BLaER1 treated with 17β-estradiol and CSF1 and Interleukin-3, amounts not matched to agents 10 nM and 100 nM (cell line): ENCODE measurements around the gene PWP1.
A peak's percentile ranks its signal among the peaks of the same experiment; 100 is the strongest.

Source experiments
- H3K27ac ChIP-seq, 11 experiments: shearing (Covaris generic); formaldehyde crosslinking; 2 replicates each; pipeline ENCODE4 v1.8.1; 2022
- H3K27me3 ChIP-seq, 11 experiments: shearing (Covaris generic); formaldehyde crosslinking; 2 replicates each; pipeline ENCODE4 v1.8.1; 2022
- H3K36me3 ChIP-seq, 11 experiments: shearing (Covaris generic); formaldehyde crosslinking; 2 replicates each; pipeline ENCODE4 v1.8.1; 2022
- H3K4me1 ChIP-seq, 10 experiments: shearing (Covaris generic); formaldehyde crosslinking; 2 replicates each; pipeline ENCODE4 v1.8.1; 2022
- H3K4me2 ChIP-seq, 11 experiments: shearing (Covaris generic); formaldehyde crosslinking; 2 replicates each; pipeline ENCODE4 v1.8.1; 2022
- H3K4me3 ChIP-seq, 10 experiments: shearing (Covaris generic); formaldehyde crosslinking; 2 replicates each; pipeline ENCODE4 v1.8.1; 2022
- H3K9ac ChIP-seq, 11 experiments: shearing (Covaris generic); formaldehyde crosslinking; 2 replicates each; pipeline ENCODE4 v1.8.1; 2022
- H3K9me3 ChIP-seq, 11 experiments: shearing (Covaris generic); formaldehyde crosslinking; replicated peaks in 1 of 11; 2 replicates each; pipeline ENCODE4 v1.8.1; 2022
- H4K20me1 ChIP-seq, 11 experiments: shearing (Covaris generic); formaldehyde crosslinking; 2 replicates each; pipeline ENCODE4 v1.8.1; 2022
- Cebpa-rat ChIP-seq, 11 experiments: shearing (Covaris generic); IDR thresholded peaks; 2 replicates each; pipeline ENCODE4 v1.8.1; 2022

PWP1 gene

DNA sequence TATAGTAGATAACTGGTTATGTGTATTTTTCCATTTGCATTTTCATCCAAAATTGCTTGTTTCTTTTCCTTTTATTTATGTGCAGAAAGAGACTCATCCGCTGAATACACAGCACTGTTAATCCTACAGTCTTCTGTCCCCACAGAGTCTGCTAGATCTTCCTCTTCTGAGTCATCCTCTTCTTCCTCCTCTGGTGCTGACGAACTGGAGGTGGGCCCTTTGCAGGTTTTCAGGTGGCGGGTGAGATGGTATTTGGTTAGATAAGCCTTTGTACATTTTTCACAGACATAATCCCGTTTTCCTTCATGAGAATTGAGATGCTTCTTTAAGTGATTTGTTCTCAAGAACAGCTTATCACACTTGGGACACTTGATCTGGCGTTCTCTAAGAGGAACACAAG lies 48.5 kb downstream of the PWP1 start:
- H3K27me3 ChIP-seq, result no peaks in the 10 kb centered on the region
- H3K36me3 ChIP-seq, result peaks cover 64 to 75% (median 70%) of the 10 kb centered on the region in 11 experiments
- H3K27ac ChIP-seq, result no peak overlapping the region
- H3K4me3 ChIP-seq, result no peak overlapping the region
- H3K9ac ChIP-seq, result no peak overlapping the region
- no peak for TF ChIP-seq Cebpa-rat (IDR thresholded peaks at IDR 0.05)
- peaks cover 0 to 71% (median 7%) of the 10 kb centered on the region in 11 experiments; a peak in 8 of 22 replicates for H4K20me1 ChIP-seq
- peaks cover 13 to 24% (median 15%) of the 10 kb centered on the region in 10 experiments for H3K4me1 ChIP-seq
- no peak overlapping the region for H3K4me2 ChIP-seq
- no peaks in the 10 kb centered on the region for H3K9me3 ChIP-seq

- Histone ChIP-seq H3K4me2 (no peak overlapping the region), H4K20me1 (peaks cover 0 to 85% (median 7%) of the 10 kb centered on the region in 11 experiments; a peak in 8 of 22 replicates), H3K36me3 (peaks cover 80 to 91% (median 87%) of the 10 kb centered on the region in 11 experiments)
Observed at GRCh38 chr12:107735763-107736162, 50.2 kb downstream of the PWP1 start.

DNA sequence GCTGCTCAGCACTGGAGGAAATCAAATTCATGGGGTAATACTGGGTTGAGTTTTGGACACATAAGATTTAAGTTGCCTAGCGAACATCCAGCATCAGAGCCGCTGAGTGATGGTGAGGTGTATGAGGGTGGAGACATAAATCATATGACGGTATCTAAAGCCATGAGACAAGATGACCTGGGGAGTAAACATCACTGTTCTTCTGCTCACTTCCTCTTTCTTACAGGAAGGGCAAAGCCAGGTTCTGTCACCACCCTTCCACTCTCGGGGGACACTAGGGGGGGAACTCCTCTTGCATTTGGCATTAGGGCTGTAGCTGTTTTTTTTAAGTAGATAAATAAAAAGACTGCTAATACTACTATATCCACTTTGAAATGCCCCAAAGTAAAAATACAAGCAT lies 51.3 kb downstream of the PWP1 start:
- TF ChIP-seq Cebpa-rat (IDR thresholded peaks at IDR 0.05), result no peak
- Histone ChIP-seq H3K4me3 (no peak overlapping the region), H4K20me1 (peaks cover 0 to 94% (median 7%) of the 10 kb centered on the region in 11 experiments; a peak in 8 of 22 replicates), H3K4me1 (peaks cover 13 to 24% (median 15%) of the 10 kb centered on the region in 10 experiments), H3K4me2 (peak overlapping the region in 9 of 11 experiments; percentile 5 to 33 (median 31); a peak in 15 of 22 replicates), H3K9me3 (no peaks in the 10 kb centered on the region), H3K27ac (0 out of 22 replicates have a peak overlapping the region, but pooled peaks of 2 of the 11 experiments have one; percentile 0 to 9), H3K36me3 (peaks cover 92 to 100% (median 98%) of the 10 kb centered on the region in 11 experiments), H3K9ac (no peak overlapping the region), H3K27me3 (no peaks in the 10 kb centered on the region)

More at GRCh38 chr12:107735763-107736162, 50.2 kb downstream of the PWP1 start:
- Histone ChIP-seq H3K27ac (no peak overlapping the region), H3K9ac (no peak overlapping the region), H3K4me1 (peaks cover 13 to 24% (median 15%) of the 10 kb centered on the region in 10 experiments), H3K9me3 (no peaks in the 10 kb centered on the region), H3K4me3 (no peak overlapping the region), H3K27me3 (no peaks in the 10 kb centered on the region)
- no peak for TF ChIP-seq Cebpa-rat (IDR thresholded peaks at IDR 0.05)

- Histone ChIP-seq H3K9me3 (no peaks in the 10 kb centered on the region), H3K4me2 (peak overlapping the region in 2 of 11 experiments; percentile 4 to 13; a peak in 1 of 22 replicates), H3K4me1 (peaks cover 0 to 22% (median 0%) of the 10 kb centered on the region in 10 experiments; a peak in 3 of 20 replicates), H3K4me3 (no peak overlapping the region), H3K36me3 (peaks cover 93 to 100% (median 99%) of the 10 kb centered on the region in 11 experiments), H3K27ac (no peak overlapping the region), H3K27me3 (no peaks in the 10 kb centered on the region), H3K9ac (no peak overlapping the region), H4K20me1 (peaks cover 6 to 98% (median 49%) of the 10 kb centered on the region in 11 experiments; a peak in 20 of 22 replicates)
- TF ChIP-seq Cebpa-rat (IDR thresholded peaks at IDR 0.05), result no peak
Observed at GRCh38 chr12:107748472-107748871, 62.9 kb downstream of the PWP1 start.

DNA sequence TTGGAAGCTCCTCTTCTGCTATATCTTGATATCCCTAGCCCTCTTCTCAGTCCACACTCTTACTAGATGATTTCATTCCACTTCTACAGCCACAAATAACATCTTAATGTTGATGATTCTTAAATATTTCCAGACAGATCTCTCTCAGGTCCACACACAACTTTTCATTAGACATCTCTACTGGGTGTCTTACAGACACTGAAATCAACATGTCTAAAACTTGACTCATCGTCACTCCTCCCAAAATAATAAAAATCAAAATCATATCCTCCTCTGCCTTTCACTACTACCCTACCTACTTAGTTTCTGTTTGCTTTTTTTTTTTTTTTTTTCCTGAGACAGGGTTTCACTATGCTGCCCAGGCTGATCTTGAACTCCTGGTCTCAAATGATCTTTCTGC lies 63.5 kb downstream of the PWP1 start:
- H3K36me3 ChIP-seq, result peaks cover 93 to 100% (median 99%) of the 10 kb centered on the region in 11 experiments
- H3K4me2 ChIP-seq, result peak overlapping the region in 2 of 11 experiments; percentile 13 to 15; a peak in 2 of 22 replicates
- H3K27ac ChIP-seq, result no peak overlapping the region
- no peak overlapping the region for H3K9ac ChIP-seq
- H3K27me3 ChIP-seq, result no peaks in the 10 kb centered on the region
- H3K9me3 ChIP-seq, result no peaks in the 10 kb centered on the region
- no peak for TF ChIP-seq Cebpa-rat (IDR thresholded peaks at IDR 0.05)
- peaks cover 6 to 99% (median 49%) of the 10 kb centered on the region in 11 experiments; a peak in 20 of 22 replicates for H4K20me1 ChIP-seq
- H3K4me1 ChIP-seq, result peaks cover 0 to 22% (median 0%) of the 10 kb centered on the region in 10 experiments; a peak in 3 of 20 replicates
- no peak overlapping the region for H3K4me3 ChIP-seq

- Histone ChIP-seq H4K20me1 (peaks cover 0 to 50% (median 40%) of the 10 kb centered on the region in 11 experiments; a peak in 15 of 22 replicates), H3K4me1 (peaks cover 21 to 33% (median 29%) of the 10 kb centered on the region in 10 experiments), H3K36me3 (peaks cover 41 to 49% (median 46%) of the 10 kb centered on the region in 11 experiments), H3K4me2 (peak overlapping the region; percentile 88 to 98 (median 96)), H3K9me3 (peaks cover 0 to 11% (median 5%) of the 10 kb centered on the region in 11 experiments; a peak in 6 of 22 replicates), H3K27ac (peak overlapping the region; percentile 53 to 95 (median 92); a peak in 16 of 22 replicates), H3K9ac (peak overlapping the region; percentile 91 to 97 (median 94)), H3K4me3 (peak overlapping the region; percentile 86 to 98 (median 94)), H3K27me3 (no peaks in the 10 kb centered on the region)
- no peak for TF ChIP-seq Cebpa-rat (IDR thresholded peaks at IDR 0.05)
Observed at GRCh38 chr12:107759410-107759809, 73.8 kb downstream of the PWP1 start.

GRCh38 chr12:107760207-107760808 lies 74.7 kb downstream of the PWP1 start:
- Histone ChIP-seq H3K9me3 (peaks cover 0 to 11% (median 5%) of the 10 kb centered on the region in 11 experiments; a peak in 6 of 22 replicates), H3K27ac (peak overlapping the region; percentile 85 to 95 (median 92))
- no peak for TF ChIP-seq Cebpa-rat (IDR thresholded peaks at IDR 0.05)

DNA sequence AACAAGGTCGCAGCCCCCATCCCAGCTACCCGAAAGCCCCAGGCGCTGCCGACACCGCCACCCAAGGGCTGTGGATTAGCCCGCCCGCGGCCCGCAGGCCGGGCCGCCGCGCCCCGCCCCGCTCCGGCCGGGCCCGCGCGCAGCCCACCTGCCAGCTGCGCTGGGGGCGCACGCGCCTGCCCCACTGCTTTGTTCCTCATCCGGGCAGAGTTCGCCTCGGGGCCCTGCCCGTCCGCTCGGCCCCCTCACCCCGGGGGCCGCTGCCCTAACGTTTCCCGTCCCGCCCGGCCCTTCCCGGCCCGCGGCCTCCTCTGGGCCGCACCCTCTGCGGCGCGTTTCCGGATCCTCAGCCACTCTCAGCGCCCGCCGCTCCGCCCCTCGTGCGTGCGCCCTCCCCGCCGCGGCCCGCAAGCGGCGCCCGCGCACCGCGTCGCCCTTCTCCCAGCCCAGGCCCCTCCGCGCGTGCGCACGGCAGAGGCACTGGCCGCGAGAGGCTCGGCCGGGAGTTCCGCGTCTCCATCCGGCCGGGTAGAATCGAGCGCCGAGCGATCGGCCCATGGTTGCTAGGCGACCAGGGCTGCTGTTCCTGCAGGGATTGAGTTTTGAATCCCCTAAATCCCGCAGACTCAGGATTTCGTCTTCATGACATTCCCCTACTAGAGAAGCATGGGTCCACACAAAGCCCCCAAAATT lies 75.4 kb downstream of the PWP1 start, which contains the start of gene PRDM4:
PRDM4 (minus strand) TSS at position 329 of the 693 bp plus-strand sequence. CDS start 622 bp downstream, outside the sequence.
- Histone ChIP-seq H3K9me3 (peaks cover 0 to 11% (median 5%) of the 10 kb centered on the region in 11 experiments; a peak in 6 of 22 replicates), H3K36me3 (peaks cover 26 to 33% (median 31%) of the 10 kb centered on the region in 11 experiments), H3K4me1 (peaks cover 21 to 35% (median 29%) of the 10 kb centered on the region in 10 experiments), H3K4me2 (peak within 1 kb of the TSS; percentile 88 to 98 (median 96)), H4K20me1 (peaks cover 0 to 45% (median 33%) of the 10 kb centered on the region in 11 experiments; a peak in 15 of 22 replicates), H3K27ac (peak within 1 kb of the TSS; percentile 85 to 95 (median 92)), H3K27me3 (no peaks in the 10 kb centered on the region), H3K9ac (peak within 1 kb of the TSS; percentile 91 to 97 (median 94)), H3K4me3 (peak within 1 kb of the TSS; percentile 86 to 98 (median 94))
- TF ChIP-seq Cebpa-rat (IDR thresholded peaks at IDR 0.05), result no peak

More at GRCh38 chr12:107760207-107760808, 74.7 kb downstream of the PWP1 start:
- H3K4me2 ChIP-seq, result peak overlapping the region; percentile 88 to 98 (median 96)
- H3K9ac ChIP-seq, result peak overlapping the region; percentile 91 to 97 (median 94)
- peak overlapping the region; percentile 86 to 98 (median 94) for H3K4me3 ChIP-seq
- H4K20me1 ChIP-seq, result peaks cover 0 to 47% (median 38%) of the 10 kb centered on the region in 11 experiments; a peak in 15 of 22 replicates
- H3K4me1 ChIP-seq, result peaks cover 21 to 35% (median 29%) of the 10 kb centered on the region in 10 experiments
- peaks cover 32 to 40% (median 37%) of the 10 kb centered on the region in 11 experiments for H3K36me3 ChIP-seq
- no peaks in the 10 kb centered on the region for H3K27me3 ChIP-seq
